Measurements from ENCODE around the gene TGFBR3L.

Gene TGFBR3L

DNA sequence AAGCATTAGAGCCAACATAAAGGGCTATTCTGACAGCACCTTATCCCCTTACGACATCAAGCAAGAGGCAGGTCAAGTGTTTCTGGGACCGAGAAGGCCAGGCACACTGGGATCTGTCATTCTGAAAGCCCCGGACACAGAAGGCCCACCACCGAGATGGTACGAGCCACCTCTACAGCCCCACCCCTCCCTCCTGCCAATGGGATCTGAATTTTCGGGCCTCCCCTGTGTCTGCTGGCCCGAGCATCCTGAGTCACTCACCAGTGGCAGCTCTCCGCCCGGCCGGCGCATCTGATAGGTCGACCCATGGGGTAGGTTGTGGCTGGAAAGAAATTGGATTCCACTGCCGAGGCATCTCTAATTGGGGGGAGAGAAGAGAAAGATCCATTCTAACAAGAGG is 26.2 kb downstream of the TGFBR3L start:
- no peak for DNase-seq
- Mint-ChIP-seq H3K27me3 (ENCODE audit: low read depth, poor library complexity) (no peaks in the 10 kb centered on the region), H3K36me3 (ENCODE audit: low read depth) (peaks cover 29% of the 10 kb centered on the region), H3K27ac (peak overlapping the region; percentile 92), H3K4me1 (peaks cover 20% of the 10 kb centered on the region), H3K4me3 (peak overlapping the region; percentile 46), H3K9me3 (no peaks in the 10 kb centered on the region)
- TF ChIP-seq, protein P1, sequence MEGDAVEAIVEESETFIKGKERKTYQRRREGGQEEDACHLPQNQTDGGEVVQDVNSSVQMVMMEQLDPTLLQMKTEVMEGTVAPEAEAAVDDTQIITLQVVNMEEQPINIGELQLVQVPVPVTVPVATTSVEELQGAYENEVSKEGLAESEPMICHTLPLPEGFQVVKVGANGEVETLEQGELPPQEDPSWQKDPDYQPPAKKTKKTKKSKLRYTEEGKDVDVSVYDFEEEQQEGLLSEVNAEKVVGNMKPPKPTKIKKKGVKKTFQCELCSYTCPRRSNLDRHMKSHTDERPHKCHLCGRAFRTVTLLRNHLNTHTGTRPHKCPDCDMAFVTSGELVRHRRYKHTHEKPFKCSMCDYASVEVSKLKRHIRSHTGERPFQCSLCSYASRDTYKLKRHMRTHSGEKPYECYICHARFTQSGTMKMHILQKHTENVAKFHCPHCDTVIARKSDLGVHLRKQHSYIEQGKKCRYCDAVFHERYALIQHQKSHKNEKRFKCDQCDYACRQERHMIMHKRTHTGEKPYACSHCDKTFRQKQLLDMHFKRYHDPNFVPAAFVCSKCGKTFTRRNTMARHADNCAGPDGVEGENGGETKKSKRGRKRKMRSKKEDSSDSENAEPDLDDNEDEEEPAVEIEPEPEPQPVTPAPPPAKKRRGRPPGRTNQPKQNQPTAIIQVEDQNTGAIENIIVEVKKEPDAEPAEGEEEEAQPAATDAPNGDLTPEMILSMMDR (IDR thresholded peaks at IDR 0.05): no peak

DNA sequence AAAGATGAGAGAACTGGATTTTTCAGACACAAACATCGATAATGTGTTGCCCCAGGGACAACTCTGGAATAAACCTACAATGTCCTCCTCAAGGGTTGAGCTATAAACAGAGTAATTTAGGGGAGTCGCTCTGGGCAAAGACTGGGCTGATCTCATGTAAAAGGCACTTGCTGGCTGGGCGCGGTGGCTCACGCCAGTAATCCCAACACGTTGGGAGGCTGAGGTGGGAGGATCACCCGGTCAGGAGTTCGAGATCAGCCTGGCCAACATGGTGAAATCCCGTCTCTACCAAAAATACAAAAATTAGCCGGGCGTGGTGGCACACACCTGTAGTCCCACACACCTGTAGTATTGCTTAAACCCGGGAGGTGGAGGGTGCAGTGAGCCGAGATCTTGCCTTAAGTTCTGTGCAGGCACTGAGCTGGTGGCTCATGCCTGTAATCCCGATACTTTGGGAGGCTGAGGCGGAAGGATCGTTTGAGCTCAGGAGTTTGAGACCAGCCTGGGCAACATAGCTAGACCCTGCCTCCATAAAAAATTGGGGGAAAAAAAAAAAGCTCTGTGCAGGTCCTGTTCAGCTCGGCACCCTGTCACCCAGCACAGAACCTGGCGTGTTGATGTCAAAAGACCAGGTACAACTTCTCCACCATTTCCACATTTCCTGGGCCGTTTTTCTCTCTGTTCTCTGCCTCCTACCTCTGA is 27.4 kb downstream of the TGFBR3L start:
- no peaks in the 10 kb centered on the region for H3K9me3 Mint-ChIP-seq
- H3K36me3 Mint-ChIP-seq (ENCODE audit: low read depth): peaks cover 26% of the 10 kb centered on the region
- peak overlapping the region; percentile 94 for H3K4me3 Mint-ChIP-seq
- H3K27ac Mint-ChIP-seq: no peak overlapping the region
- no peak for DNase-seq
- no peaks in the 10 kb centered on the region for H3K27me3 Mint-ChIP-seq (ENCODE audit: low read depth, poor library complexity)
- TF ChIP-seq, protein P1 (IDR thresholded peaks at IDR 0.05): no peak
- H3K4me1 Mint-ChIP-seq: peaks cover 20% of the 10 kb centered on the region

DNA sequence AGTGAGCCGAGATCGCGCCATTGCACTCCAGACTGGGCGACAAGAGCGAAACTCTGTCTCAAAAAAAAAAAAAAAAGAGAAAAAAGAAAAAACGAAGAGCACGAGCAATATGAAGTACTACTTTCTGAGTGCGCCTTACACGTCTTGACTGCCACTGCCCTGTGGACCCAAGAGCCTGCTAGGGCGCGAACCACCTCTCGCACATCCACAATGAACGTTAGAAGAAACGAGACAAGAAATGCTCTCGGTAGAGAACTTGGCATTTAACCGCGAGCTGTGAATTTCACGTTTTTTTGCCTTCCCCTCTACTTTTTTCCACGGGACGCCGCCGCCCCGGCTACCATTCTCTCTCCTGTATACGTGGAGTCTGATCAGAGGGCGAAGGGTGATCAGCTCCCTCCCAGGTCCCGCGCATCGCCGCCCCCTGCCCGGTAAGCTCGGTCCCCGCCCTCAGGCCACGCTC is 28.4 kb downstream of the TGFBR3L start:
- H3K9me3 Mint-ChIP-seq: peaks cover 3% of the 10 kb centered on the region
- TF ChIP-seq, protein P1 (IDR thresholded peaks at IDR 0.05): no peak
- no peak for DNase-seq
- peaks cover 20% of the 10 kb centered on the region for H3K4me1 Mint-ChIP-seq
- peak overlapping the region; percentile 100 for H3K27ac Mint-ChIP-seq
- no peaks in the 10 kb centered on the region for H3K27me3 Mint-ChIP-seq (ENCODE audit: low read depth, poor library complexity)
- H3K36me3 Mint-ChIP-seq (ENCODE audit: low read depth): peaks cover 25% of the 10 kb centered on the region
- H3K4me3 Mint-ChIP-seq: peak overlapping the region; percentile 94

DNA sequence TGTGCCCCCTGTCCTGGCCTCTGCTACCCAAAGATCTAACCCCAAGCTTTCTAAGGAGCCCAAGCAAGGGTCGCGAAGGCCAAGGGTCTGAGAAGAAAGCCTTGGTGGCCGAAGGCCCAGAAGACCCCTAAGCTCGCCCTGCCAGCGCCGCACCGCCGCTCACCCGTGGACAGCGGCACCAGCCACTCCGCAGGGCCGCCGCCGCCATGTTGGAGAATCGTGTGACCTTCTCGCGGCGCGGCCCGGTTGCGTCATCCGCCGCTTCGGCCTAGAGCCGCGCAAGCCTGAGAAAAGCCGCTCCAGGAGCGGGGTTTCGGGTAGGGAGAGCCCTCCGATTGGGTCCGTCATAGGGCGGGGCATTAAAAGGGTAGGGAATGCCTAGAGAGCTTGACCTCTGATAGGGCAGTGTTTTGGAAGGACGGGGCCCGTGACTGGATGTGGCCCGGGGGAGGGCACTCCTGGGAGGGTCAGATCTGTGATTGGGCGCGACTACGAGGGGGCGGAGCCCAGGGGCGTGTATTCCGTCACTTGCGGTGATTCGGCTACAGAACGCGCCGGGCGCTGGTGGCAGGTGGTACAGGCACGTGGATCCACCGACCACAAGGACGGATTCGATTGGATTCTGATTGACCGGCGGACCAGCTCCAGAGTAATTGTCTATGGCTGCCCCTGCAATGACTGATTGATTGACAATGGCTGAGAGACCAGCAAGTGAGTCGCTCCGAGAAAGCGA is 29.0 kb downstream of the TGFBR3L start, which contains the start of gene TIMM44:
Gene TIMM44, minus strand, starts transcription at position 223 of the 733 bp plus-strand sequence. Its CDS starts 15 bp downstream, at position 208.
- Mint-ChIP-seq H3K4me1 (peaks cover 20% of the 10 kb centered on the region), H3K36me3 (ENCODE audit: low read depth) (peaks cover 27% of the 10 kb centered on the region), H3K27ac (peak within 1 kb of the TSS; percentile 100), H3K4me3 (peak within 1 kb of the TSS; percentile 94), H3K9me3 (peaks cover 5% of the 10 kb centered on the region), H3K27me3 (ENCODE audit: low read depth, poor library complexity) (no peaks in the 10 kb centered on the region)
- TF ChIP-seq, protein P1 (IDR thresholded peaks at IDR 0.05): no peak
- DNase-seq: peak; percentile 97

DNA sequence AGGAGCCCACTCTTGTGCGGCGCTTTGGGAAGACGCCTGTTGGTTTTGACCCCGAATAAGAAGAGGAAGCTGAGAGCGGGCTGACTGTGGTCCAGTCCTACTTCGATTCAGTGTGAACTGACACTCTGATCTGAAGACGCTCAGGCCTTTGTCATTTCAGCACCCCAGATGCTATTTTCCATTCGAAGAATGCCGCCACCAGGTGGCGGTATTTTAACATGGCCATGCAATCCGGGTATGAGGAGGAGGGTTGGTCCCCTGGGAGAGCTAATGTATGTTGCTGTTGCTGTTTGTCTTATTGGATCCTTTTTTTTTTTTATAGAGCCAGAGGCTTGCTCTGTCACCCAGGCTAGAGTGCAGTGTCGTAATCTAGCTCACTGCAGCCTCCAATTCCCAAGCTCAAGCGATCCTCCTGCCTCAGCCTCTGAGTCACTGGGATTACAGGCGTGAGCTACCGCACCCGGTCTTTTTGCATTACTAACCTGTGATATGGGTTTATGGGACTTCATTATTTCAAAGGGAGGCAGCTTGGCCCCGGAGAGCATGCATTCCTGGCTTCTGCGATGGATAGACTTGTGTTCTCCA is 29.6 kb downstream of the TGFBR3L start:
- H3K36me3 Mint-ChIP-seq (ENCODE audit: low read depth): peaks cover 25% of the 10 kb centered on the region
- H3K27ac Mint-ChIP-seq: peak overlapping the region; percentile 100
- H3K4me1 Mint-ChIP-seq: peaks cover 20% of the 10 kb centered on the region

More for the DNA sequence above, 29.6 kb downstream of the TGFBR3L start:
- Mint-ChIP-seq H3K27me3 (ENCODE audit: low read depth, poor library complexity) (no peaks in the 10 kb centered on the region), H3K9me3 (peaks cover 5% of the 10 kb centered on the region), H3K4me3 (peak overlapping the region; percentile 94)
- DNase-seq: peak; percentile 87
- TF ChIP-seq, protein P1 (IDR thresholded peaks at IDR 0.05): peak; percentile 79

Data from nephron progenitor cell (in vitro differentiated cells).